ENCODE results near the gene GNB5.

The GNB5 gene

GRCh38 chr15:52112203-52112750 is 78.9 kb downstream of the GNB5 start:
- Histone ChIP-seq H3K36me3 (ENCODE audit: control insufficient read depth, insufficient read depth, low read length) (no peaks in the 10 kb centered on the region), H3K4me2 (ENCODE audit: low read length) (no peak overlapping the region), H3K4me3 (ENCODE audit: low read length) (no peak overlapping the region), H2AK5ac (ENCODE audit: low read length) (no peak overlapping the region), H3K9ac (ENCODE audit: low read length) (no peak overlapping the region), H3K4ac (ENCODE audit: low read depth, low read length) (no peak overlapping the region), H3K79me1 (ENCODE audit: low read length) (no peaks in the 10 kb centered on the region), H2BK5ac (ENCODE audit: low read length) (no peak overlapping the region), H3K27me3 (ENCODE audit: insufficient read depth, low read length, poor library complexity) (no peaks in the 10 kb centered on the region), H3K79me2 (ENCODE audit: control insufficient read depth, insufficient read depth, low read length) (no peaks in the 10 kb centered on the region), H3K18ac (ENCODE audit: low read length) (no peak overlapping the region), H2BK120ac (ENCODE audit: low read depth, low read length) (no peak overlapping the region), H3K4me1 (ENCODE audit: control insufficient read depth, low read depth, low read length) (peaks cover 8% of the 10 kb centered on the region), H2BK15ac (replicated peaks; ENCODE audit: low read depth) (no peak overlapping the region), H3K23ac (ENCODE audit: low read length) (no peak overlapping the region), H4K5ac (ENCODE audit: low read length) (no peak overlapping the region), H3K27ac (ENCODE audit: low read depth, low read length) (no peak overlapping the region), H4K8ac (ENCODE audit: low read depth, low read length) (no peak overlapping the region), H3K56ac (ENCODE audit: low read length) (no peak overlapping the region)
- DNase-seq, result no peak
- no CpG with 5 or more reads among the region's 61 CpGs for WGBS (ENCODE audit: extremely low coverage, insufficient coverage, low lambda C conversion rate)

GRCh38 chr15:52111517-52112202 is 79.5 kb downstream of the GNB5 start:
- no peak overlapping the region for H3K23ac ChIP-seq (ENCODE audit: low read length)
- peaks cover 8% of the 10 kb centered on the region for H3K4me1 ChIP-seq (ENCODE audit: control insufficient read depth, low read depth, low read length)
- no peaks in the 10 kb centered on the region for H3K27me3 ChIP-seq (ENCODE audit: insufficient read depth, low read length, poor library complexity)
- H3K4me2 ChIP-seq (ENCODE audit: low read length), result no peak overlapping the region
- no peak overlapping the region for H3K4ac ChIP-seq (ENCODE audit: low read depth, low read length)
- H2AK5ac ChIP-seq (ENCODE audit: low read length), result peak overlapping the region; percentile 50
- H3K79me2 ChIP-seq (ENCODE audit: control insufficient read depth, insufficient read depth, low read length), result no peaks in the 10 kb centered on the region
- no peaks in the 10 kb centered on the region for H3K79me1 ChIP-seq (ENCODE audit: low read length)
- H3K56ac ChIP-seq (ENCODE audit: low read length), result no peak overlapping the region
- H3K36me3 ChIP-seq (ENCODE audit: control insufficient read depth, insufficient read depth, low read length), result no peaks in the 10 kb centered on the region
- no peak overlapping the region for H4K5ac ChIP-seq (ENCODE audit: low read length)
- H3K9ac ChIP-seq (ENCODE audit: low read length), result no peak overlapping the region
- no peak overlapping the region for H4K8ac ChIP-seq (ENCODE audit: low read depth, low read length)
- H3K18ac ChIP-seq (ENCODE audit: low read length), result no peak overlapping the region
- H2BK120ac ChIP-seq (ENCODE audit: low read depth, low read length), result no peak overlapping the region
- no peak for DNase-seq
- no peak overlapping the region for H3K27ac ChIP-seq (ENCODE audit: low read depth, low read length)
- H2BK5ac ChIP-seq (ENCODE audit: low read length), result no peak overlapping the region
- H3K4me3 ChIP-seq (ENCODE audit: low read length), result no peak overlapping the region
- H2BK15ac ChIP-seq (replicated peaks; ENCODE audit: low read depth), result no peak overlapping the region
- WGBS (ENCODE audit: extremely low coverage, insufficient coverage, low lambda C conversion rate), result no CpG with 5 or more reads among the region's 32 CpGs

- Histone ChIP-seq H3K79me2 (ENCODE audit: control insufficient read depth, insufficient read depth, low read length) (no peaks in the 10 kb centered on the region), H3K79me1 (ENCODE audit: low read length) (no peaks in the 10 kb centered on the region), H3K9ac (ENCODE audit: low read length) (no peak overlapping the region), H3K27me3 (ENCODE audit: insufficient read depth, low read length, poor library complexity) (no peaks in the 10 kb centered on the region), H3K4me3 (ENCODE audit: low read length) (no peak overlapping the region), H2BK120ac (ENCODE audit: low read depth, low read length) (no peak overlapping the region), H3K4me1 (ENCODE audit: control insufficient read depth, low read depth, low read length) (peaks cover 8% of the 10 kb centered on the region), H2AK5ac (ENCODE audit: low read length) (no peak overlapping the region), H3K56ac (ENCODE audit: low read length) (no peak overlapping the region), H3K36me3 (ENCODE audit: control insufficient read depth, insufficient read depth, low read length) (no peaks in the 10 kb centered on the region), H3K23ac (ENCODE audit: low read length) (no peak overlapping the region), H4K8ac (ENCODE audit: low read depth, low read length) (no peak overlapping the region), H2BK15ac (replicated peaks; ENCODE audit: low read depth) (no peak overlapping the region), H2BK5ac (ENCODE audit: low read length) (peak overlapping the region; percentile 66), H3K4ac (ENCODE audit: low read depth, low read length) (no peak overlapping the region), H3K4me2 (ENCODE audit: low read length) (peak overlapping the region; percentile 11), H4K5ac (ENCODE audit: low read length) (no peak overlapping the region), H3K18ac (ENCODE audit: low read length) (peak overlapping the region; percentile 20), H3K27ac (ENCODE audit: low read depth, low read length) (peak overlapping the region; percentile 15)
- peak; percentile 72 for DNase-seq
- no CpG with 5 or more reads among the region's 5 CpGs for WGBS (ENCODE audit: extremely low coverage, insufficient coverage, low lambda C conversion rate)
Measured at GRCh38 chr15:52109559-52110451, 81.4 kb downstream of the GNB5 start.

GRCh38 chr15:52107238-52107637 is 84.0 kb downstream of the GNB5 start:
- Histone ChIP-seq H2BK15ac (replicated peaks; ENCODE audit: low read depth) (no peak overlapping the region), H2BK5ac (ENCODE audit: low read length) (no peak overlapping the region), H3K4ac (ENCODE audit: low read depth, low read length) (no peak overlapping the region), H3K4me1 (ENCODE audit: control insufficient read depth, low read depth, low read length) (peaks cover 8% of the 10 kb centered on the region), H3K18ac (ENCODE audit: low read length) (no peak overlapping the region), H3K27me3 (ENCODE audit: insufficient read depth, low read length, poor library complexity) (no peaks in the 10 kb centered on the region), H3K79me1 (ENCODE audit: low read length) (no peaks in the 10 kb centered on the region), H3K4me2 (ENCODE audit: low read length) (no peak overlapping the region), H3K36me3 (ENCODE audit: control insufficient read depth, insufficient read depth, low read length) (no peaks in the 10 kb centered on the region), H2AK5ac (ENCODE audit: low read length) (no peak overlapping the region), H4K5ac (ENCODE audit: low read length) (no peak overlapping the region), H3K27ac (ENCODE audit: low read depth, low read length) (no peak overlapping the region), H3K79me2 (ENCODE audit: control insufficient read depth, insufficient read depth, low read length) (no peaks in the 10 kb centered on the region), H4K8ac (ENCODE audit: low read depth, low read length) (no peak overlapping the region), H3K56ac (ENCODE audit: low read length) (no peak overlapping the region), H2BK120ac (ENCODE audit: low read depth, low read length) (no peak overlapping the region), H3K23ac (ENCODE audit: low read length) (no peak overlapping the region), H3K4me3 (ENCODE audit: low read length) (no peak overlapping the region), H3K9ac (ENCODE audit: low read length) (no peak overlapping the region)
- WGBS (ENCODE audit: extremely low coverage, insufficient coverage, low lambda C conversion rate), result no CpG with 5 or more reads among the region's 6 CpGs
- no peak for DNase-seq

GRCh38 chr15:52106641-52107040 is 84.6 kb downstream of the GNB5 start:
- Histone ChIP-seq H3K27ac (ENCODE audit: low read depth, low read length) (no peak overlapping the region), H3K56ac (ENCODE audit: low read length) (no peak overlapping the region), H3K27me3 (ENCODE audit: insufficient read depth, low read length, poor library complexity) (no peaks in the 10 kb centered on the region), H2AK5ac (ENCODE audit: low read length) (no peak overlapping the region), H4K5ac (ENCODE audit: low read length) (no peak overlapping the region), H3K79me2 (ENCODE audit: control insufficient read depth, insufficient read depth, low read length) (no peaks in the 10 kb centered on the region), H2BK5ac (ENCODE audit: low read length) (no peak overlapping the region), H3K23ac (ENCODE audit: low read length) (no peak overlapping the region), H3K79me1 (ENCODE audit: low read length) (no peaks in the 10 kb centered on the region), H3K9ac (ENCODE audit: low read length) (no peak overlapping the region), H3K4me3 (ENCODE audit: low read length) (no peak overlapping the region), H3K4me1 (ENCODE audit: control insufficient read depth, low read depth, low read length) (peaks cover 8% of the 10 kb centered on the region), H3K36me3 (ENCODE audit: control insufficient read depth, insufficient read depth, low read length) (no peaks in the 10 kb centered on the region), H3K4ac (ENCODE audit: low read depth, low read length) (no peak overlapping the region), H3K18ac (ENCODE audit: low read length) (no peak overlapping the region), H4K8ac (ENCODE audit: low read depth, low read length) (no peak overlapping the region), H2BK15ac (replicated peaks; ENCODE audit: low read depth) (no peak overlapping the region), H2BK120ac (ENCODE audit: low read depth, low read length) (no peak overlapping the region), H3K4me2 (ENCODE audit: low read length) (no peak overlapping the region)
- DNase-seq, result no peak
- no CpG with 5 or more reads among the region's 6 CpGs for WGBS (ENCODE audit: extremely low coverage, insufficient coverage, low lambda C conversion rate)

All from mesendoderm (in vitro differentiated cells).